C4-2B (cell line): ENCODE measurements around the gene CHID1.

Experiments used
- ZFX ChIP-seq: fragments of 450-650 bp; IDR thresholded peaks from 2 replicates; pipeline ENCODE4 v1.6.1; 2017
- TF ChIP-seq, protein P1 (sequence below): fragments of 450-650 bp; conservative IDR thresholded peaks from 2 replicates; pipeline ENCODE4 v1.5.1; 2017; ENCODE audit warnings: mild to moderate bottlenecking

DNA sequence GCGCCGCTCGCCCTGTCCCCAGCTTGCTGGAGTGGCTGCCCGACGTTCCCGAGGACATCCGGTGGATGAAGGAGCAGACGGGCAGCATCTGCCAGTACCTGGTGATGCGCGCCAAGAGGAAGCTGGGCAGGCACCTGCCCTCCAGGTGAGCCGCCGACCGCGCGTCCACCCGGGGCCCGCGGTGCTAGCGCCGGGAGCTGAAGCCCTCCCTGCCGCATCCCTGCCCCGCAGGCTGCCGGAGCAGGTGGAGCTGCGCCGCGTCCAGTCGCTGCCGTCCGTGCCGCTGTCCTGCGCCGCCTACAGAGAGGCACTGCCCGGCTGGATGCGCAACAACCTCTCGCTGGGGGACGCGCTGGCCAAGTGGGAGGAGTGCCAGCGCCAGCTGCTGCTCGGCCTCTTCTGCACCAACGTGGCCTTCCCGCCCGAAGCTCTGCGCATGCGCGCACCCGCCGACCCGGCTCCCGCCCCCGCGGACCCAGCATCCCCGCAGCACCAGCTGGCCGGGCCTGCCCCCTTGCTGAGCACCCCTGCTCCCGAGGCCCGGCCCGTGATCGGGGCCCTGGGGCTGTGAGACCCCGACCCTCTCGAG, 86.2 kb downstream of the CHID1 start:
- TF ChIP-seq, protein P1, sequence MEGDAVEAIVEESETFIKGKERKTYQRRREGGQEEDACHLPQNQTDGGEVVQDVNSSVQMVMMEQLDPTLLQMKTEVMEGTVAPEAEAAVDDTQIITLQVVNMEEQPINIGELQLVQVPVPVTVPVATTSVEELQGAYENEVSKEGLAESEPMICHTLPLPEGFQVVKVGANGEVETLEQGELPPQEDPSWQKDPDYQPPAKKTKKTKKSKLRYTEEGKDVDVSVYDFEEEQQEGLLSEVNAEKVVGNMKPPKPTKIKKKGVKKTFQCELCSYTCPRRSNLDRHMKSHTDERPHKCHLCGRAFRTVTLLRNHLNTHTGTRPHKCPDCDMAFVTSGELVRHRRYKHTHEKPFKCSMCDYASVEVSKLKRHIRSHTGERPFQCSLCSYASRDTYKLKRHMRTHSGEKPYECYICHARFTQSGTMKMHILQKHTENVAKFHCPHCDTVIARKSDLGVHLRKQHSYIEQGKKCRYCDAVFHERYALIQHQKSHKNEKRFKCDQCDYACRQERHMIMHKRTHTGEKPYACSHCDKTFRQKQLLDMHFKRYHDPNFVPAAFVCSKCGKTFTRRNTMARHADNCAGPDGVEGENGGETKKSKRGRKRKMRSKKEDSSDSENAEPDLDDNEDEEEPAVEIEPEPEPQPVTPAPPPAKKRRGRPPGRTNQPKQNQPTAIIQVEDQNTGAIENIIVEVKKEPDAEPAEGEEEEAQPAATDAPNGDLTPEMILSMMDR = no peak
- 0 out of 2 replicates have a peak, but pooled peaks have one; percentile 14 for TF ChIP-seq ZFX
